ENCODE results near the gene CCDC183.
"Not testable (repeated sequence)": the region's sequence is repeated elsewhere in the genome, so short reads cannot be mapped to it uniquely, and the experiment has no call there.

The CCDC183 gene

GRCh38 chr9:136765041-136765440 is 31.1 kb upstream of the CCDC183 start:
- TF ChIP-seq, protein P1, sequence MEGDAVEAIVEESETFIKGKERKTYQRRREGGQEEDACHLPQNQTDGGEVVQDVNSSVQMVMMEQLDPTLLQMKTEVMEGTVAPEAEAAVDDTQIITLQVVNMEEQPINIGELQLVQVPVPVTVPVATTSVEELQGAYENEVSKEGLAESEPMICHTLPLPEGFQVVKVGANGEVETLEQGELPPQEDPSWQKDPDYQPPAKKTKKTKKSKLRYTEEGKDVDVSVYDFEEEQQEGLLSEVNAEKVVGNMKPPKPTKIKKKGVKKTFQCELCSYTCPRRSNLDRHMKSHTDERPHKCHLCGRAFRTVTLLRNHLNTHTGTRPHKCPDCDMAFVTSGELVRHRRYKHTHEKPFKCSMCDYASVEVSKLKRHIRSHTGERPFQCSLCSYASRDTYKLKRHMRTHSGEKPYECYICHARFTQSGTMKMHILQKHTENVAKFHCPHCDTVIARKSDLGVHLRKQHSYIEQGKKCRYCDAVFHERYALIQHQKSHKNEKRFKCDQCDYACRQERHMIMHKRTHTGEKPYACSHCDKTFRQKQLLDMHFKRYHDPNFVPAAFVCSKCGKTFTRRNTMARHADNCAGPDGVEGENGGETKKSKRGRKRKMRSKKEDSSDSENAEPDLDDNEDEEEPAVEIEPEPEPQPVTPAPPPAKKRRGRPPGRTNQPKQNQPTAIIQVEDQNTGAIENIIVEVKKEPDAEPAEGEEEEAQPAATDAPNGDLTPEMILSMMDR (conservative IDR thresholded peaks at IDR 0.05; ENCODE audit: low read depth, low read length), result no peak
- no peak overlapping the region for H3K4me3 ChIP-seq (ENCODE audit: low read depth, low read length)
- no peak for DNase-seq (ENCODE audit: low read depth)

DNA sequence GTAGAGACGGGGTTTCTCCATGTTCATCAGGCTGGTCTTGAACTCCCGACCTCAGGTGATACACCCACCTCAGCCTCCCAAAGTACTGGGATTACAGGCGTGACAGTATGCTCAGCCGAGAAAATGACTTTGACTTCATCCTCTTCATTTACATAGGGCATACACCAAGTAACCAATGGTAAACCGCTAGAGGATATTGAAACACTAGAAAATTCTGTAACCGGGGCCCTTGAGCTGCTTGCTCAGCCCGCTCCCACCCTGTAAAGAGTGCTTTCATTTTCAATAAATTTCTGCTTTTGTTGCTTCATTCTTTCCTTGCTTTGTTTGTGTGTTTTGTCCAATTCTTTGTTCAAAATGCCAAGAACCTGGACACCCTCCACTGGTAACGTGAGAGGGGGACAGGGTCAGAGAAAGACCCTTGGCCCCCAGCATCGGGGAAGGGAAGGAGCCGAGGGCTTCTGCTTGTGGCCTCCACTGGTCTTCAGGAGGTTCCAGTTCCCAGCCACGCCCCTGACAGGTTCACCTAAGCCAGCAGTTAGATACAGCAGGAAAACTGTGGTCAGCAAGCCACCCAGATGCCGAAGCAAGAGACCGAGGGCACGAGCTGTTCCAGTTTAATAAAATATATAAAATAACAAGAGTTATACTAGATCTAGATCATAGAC is 30.3 kb upstream of the CCDC183 start:
- DNase-seq (ENCODE audit: low read depth); H3K4me3 ChIP-seq (ENCODE audit: low read depth, low read length): not testable (repeated sequence)

GRCh38 chr9:136766410-136767120 is 29.6 kb upstream of the CCDC183 start:
- H3K4me3 ChIP-seq (ENCODE audit: low read depth, low read length), result not testable (repeated sequence)
- TF ChIP-seq, protein P1 (conservative IDR thresholded peaks at IDR 0.05; ENCODE audit: low read depth, low read length), result peak; percentile 20
- peak; percentile 61 for DNase-seq (ENCODE audit: low read depth)

GRCh38 chr9:136769710-136770191 is 26.4 kb upstream of the CCDC183 start:
- TF ChIP-seq, protein P1 (conservative IDR thresholded peaks at IDR 0.05; ENCODE audit: low read depth, low read length), result peak; percentile 67
- H3K4me3 ChIP-seq (ENCODE audit: low read depth, low read length), result no peak overlapping the region
- DNase-seq (ENCODE audit: low read depth), result peak; percentile 21

- TF ChIP-seq, protein P1 (conservative IDR thresholded peaks at IDR 0.05; ENCODE audit: low read depth, low read length), result no peak
- H3K4me3 ChIP-seq (ENCODE audit: low read depth, low read length), result no peak overlapping the region
- no peak for DNase-seq (ENCODE audit: low read depth)
Observed at GRCh38 chr9:136771907-136772415, 24.2 kb upstream of the CCDC183 start.

- peak; percentile 42 for DNase-seq (ENCODE audit: low read depth)
- TF ChIP-seq, protein P1 (conservative IDR thresholded peaks at IDR 0.05; ENCODE audit: low read depth, low read length), result no peak
- H3K4me3 ChIP-seq (ENCODE audit: low read depth, low read length), result no peak overlapping the region
Observed at GRCh38 chr9:136773386-136774044, 22.6 kb upstream of the CCDC183 start.

- no peak overlapping the region for H3K4me3 ChIP-seq (ENCODE audit: low read depth, low read length)
- TF ChIP-seq, protein P1 (conservative IDR thresholded peaks at IDR 0.05; ENCODE audit: low read depth, low read length), result no peak
- no peak for DNase-seq (ENCODE audit: low read depth)
Observed at GRCh38 chr9:136774416-136775045, 21.6 kb upstream of the CCDC183 start.
